ENCODE results near the gene HNRNPD.
A peak's percentile ranks its signal among the peaks of the same experiment; 100 is the strongest.
"Not testable (repeated sequence)": the region's sequence is repeated elsewhere in the genome, so short reads cannot be mapped to it uniquely, and the experiment has no call there.

HNRNPD gene

DNA sequence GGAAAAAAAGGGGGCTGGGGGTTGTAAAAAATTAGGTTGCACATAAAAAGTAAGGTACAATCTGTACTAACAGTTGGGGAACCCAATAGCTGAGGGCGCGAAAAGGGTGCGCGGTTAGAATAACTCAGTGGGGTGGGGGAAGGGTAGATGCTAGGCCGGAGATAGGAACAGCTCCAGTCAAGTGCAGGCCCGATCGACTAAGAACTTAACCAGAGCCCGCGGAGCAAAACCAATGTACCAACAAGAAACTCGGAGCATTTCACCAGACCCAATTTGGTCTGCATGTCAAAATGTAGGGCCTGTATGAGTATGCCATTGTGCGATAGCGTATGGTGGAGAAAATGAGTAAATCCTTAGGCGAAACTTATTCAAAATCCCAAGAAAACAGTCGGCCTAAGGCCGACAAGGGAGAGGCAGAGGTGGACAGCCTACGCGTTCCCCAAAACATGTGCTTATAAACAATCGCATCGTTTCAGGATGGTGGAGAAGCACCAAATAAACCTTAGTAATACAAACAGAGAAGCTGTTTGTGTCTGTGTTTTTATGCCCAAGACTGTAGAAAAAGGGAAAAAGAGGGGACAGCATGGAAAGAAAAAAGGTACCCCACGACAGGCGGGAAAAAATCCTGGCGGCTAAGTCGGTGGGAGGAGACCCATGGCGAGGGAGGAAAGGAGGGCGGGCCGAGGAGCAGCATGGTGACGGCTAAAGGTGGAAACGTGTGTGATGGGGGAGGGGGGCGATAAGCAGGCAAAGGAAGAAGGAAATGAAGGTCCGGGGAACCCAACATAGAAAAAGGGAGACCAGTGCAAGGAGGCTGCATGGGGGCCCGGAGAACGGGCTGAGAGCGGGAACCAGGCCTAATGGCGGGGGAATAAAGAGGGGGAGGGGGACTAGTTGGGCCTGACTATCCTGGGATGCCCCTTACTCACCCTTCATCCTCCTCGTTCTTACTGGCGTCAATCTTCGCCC lies 990 bp downstream of the HNRNPD start:
- peak; percentile 23 to 41 for DNase-seq (ENCODE audit: low read depth in 2 of 2)

GRCh38 chr4:82371497-82371896 lies 2.3 kb downstream of the HNRNPD start:
- DNase-seq (ENCODE audit: low read depth in 2 of 2): no peak

DNA sequence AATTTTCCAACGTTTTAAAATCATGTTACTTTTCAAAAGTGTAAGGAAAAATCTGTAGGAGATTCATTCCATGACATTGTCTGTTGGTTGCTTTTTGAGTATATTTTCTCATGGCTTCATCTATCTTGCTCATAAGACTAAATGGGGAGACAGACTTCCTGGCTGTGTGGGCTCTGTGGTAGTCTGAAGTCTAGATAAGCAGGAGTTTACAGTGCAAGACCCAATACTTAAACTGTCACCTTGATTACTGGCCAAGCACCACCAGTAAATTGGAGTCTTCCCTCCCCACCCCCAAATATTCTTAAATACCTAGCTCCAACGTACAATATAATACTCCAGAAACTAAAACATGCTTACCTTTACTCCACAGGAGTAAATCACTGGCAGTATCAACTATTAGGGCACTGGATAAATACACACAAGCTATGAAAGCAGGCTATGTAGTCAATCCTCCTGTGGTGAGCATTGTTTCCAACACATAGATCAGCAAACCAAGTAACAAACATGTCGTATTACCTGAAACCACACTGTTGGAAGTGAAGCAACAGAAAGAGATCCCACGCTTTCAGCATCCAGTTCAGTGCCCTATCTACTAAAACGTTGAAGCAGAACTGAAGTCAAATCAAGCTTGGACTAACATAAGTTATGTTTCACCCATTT lies 6.2 kb downstream of the HNRNPD start:
- DNase-seq (ENCODE audit: low read depth in 2 of 2): no peak

- DNase-seq (ENCODE audit: low read depth in 2 of 2): not testable (repeated sequence)
Observed at GRCh38 chr4:82366431-82366830, 7.4 kb downstream of the HNRNPD start.

DNA sequence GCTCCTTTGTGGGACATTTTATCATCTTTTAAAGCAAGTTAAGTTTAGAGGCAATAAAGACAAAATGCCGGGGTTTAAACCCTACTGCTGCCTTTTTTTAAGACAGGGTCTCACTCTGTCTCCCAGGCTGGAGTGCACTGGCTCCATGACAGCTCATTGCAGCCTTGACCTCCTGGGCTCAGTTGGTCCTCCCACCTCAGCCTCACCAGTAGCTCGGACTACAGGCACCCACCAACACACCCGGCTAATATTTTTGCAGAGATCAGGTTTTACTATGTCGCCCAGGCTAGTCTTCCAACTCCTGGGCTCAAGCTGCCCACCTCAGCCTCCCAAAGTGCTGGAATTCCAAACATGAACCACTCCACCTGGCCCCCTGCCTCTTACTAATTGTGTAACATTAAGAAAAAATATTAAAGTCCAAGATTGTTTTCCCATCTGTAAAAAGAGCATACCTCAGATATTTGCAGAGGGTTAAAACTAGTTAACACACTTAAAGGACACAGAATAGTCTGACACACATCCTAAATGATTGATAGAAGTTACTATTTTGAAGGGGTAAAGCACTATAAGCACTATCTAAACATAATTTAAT lies 9.8 kb downstream of the HNRNPD start:
- DNase-seq (ENCODE audit: low read depth in 2 of 2): no peak

- no peak for DNase-seq (ENCODE audit: low read depth in 2 of 2)
Observed at GRCh38 chr4:82362565-82362964, 11.2 kb downstream of the HNRNPD start.

- DNase-seq (ENCODE audit: low read depth in 2 of 2): no peak
Observed at GRCh38 chr4:82360298-82361177, 13.3 kb downstream of the HNRNPD start.

DNA sequence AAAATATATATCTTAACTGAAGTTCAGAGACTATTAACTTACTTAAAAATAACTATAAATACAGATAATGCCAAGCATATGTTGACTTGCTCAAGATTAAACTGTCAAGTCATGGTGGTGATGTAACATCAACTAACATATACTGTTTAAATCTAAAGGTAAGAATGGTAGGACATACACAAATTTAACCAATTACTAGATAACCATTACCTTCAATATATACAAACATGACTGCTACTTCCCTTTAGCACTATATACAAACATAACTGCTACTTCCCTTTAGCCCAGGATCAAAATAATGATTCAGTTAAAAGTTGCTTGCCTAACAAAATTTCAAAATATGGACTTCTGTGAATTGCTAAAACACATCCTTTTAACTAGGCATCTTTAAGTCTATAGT lies 14.9 kb downstream of the HNRNPD start:
- DNase-seq (ENCODE audit: low read depth in 2 of 2): no peak

- DNase-seq (ENCODE audit: low read depth in 2 of 2): no peak
Observed at GRCh38 chr4:82357640-82358039, 16.2 kb downstream of the HNRNPD start.

GRCh38 chr4:82354788-82355187 lies 19.0 kb downstream of the HNRNPD start:
- DNase-seq (ENCODE audit: low read depth in 2 of 2): no peak

DNA sequence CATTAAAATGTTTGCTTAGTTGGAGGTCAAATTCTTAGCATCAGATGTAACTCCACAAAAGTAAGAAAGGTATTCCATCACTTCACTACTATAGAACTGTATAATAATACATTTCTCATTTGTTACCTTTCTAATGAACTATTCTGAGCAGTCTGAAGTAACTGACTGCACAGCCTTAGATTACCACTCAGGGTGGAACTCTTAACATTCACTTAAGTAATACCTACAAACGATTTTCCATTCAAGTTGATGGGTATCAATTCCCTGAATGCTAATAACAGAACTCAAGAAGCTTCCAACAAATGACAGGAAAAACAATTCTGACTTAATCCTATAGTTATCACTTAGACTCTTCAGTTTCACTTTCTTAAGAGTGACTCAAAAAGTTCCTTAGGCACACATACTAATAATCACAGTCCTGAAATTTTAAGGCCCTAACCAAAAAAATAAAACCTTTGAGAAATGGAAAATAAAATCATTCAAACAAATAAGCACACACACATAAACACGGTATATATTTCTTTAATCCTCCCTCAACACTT lies 20.9 kb downstream of the HNRNPD start:
- no peak for DNase-seq (ENCODE audit: low read depth in 2 of 2)

GRCh38 chr4:82352118-82352824 lies 21.5 kb downstream of the HNRNPD start:
- no peak for DNase-seq (ENCODE audit: low read depth in 2 of 2)

GRCh38 chr4:82346126-82346525 lies 27.7 kb downstream of the HNRNPD start:
- DNase-seq (ENCODE audit: low read depth in 2 of 2): no peak

GRCh38 chr4:82335043-82335442 lies 38.7 kb downstream of the HNRNPD start:
- no peak for DNase-seq (ENCODE audit: low read depth in 2 of 2)

- DNase-seq (ENCODE audit: low read depth in 2 of 2): not testable (repeated sequence)
Observed at GRCh38 chr4:82333641-82334040, 40.1 kb downstream of the HNRNPD start.

DNA sequence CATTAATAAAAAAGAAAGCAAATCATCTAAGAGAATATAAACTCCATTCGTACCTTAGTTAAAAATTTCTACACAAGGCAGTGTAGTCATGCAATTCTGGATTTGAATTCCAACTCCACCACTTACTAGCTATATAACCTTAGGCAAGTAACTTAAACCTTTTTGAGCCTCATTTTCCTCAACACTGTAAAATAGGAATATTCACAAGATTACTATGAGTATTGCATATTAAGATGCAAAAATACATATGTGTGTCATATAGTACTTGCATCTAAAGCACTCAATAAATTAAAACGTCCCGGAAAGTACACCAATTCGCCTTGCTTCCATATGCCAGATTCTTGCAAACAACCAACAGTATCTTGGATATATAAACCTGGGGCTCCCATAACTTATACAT lies 42.0 kb downstream of the HNRNPD start:
- no peak for DNase-seq (ENCODE audit: low read depth in 2 of 2)

DNA sequence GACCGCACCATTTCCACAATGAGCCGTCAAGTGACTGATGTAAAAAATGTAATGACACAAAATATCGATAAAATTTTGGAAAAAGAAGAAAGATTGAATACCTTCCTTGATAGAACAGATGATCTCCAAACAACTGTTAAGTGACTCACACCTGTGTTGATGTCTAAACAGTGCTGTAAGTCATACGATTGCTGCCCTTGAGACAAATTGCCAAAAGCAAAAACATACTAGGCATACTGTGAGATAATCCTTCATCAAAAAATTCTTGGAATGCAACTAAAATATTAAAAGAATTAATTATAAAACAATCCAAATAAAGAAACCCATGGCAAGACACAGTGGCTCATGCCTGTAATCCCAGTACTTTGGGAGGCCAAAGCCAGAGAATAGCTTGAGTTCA lies 53.4 kb downstream of the HNRNPD start:
- no peak for DNase-seq (ENCODE audit: low read depth in 2 of 2)

GRCh38 chr4:82303063-82303462 lies 70.7 kb downstream of the HNRNPD start:
- not testable (repeated sequence) for DNase-seq (ENCODE audit: low read depth in 2 of 2)

Measured in stimulated activated CD8-positive, alpha-beta memory T cell treated with anti-CD3 and anti-CD28 coated beads, Interleukin-15, amount 100 ng/mL, for 4 hours (primary cell).